ENCODE data around the gene PBLD.
"Not testable (repeated sequence)": the region's sequence is repeated elsewhere in the genome, so short reads cannot be mapped to it uniquely, and the experiment has no call there.

The PBLD gene

GRCh38 chr10:68330852-68331454 is 1.8 kb downstream of the PBLD start:
- DNase-seq (ENCODE audit: low read depth in 3 of 3), result no peak

- no peak for DNase-seq (ENCODE audit: low read depth in 3 of 3)
Measured at GRCh38 chr10:68329506-68329861, 3.2 kb downstream of the PBLD start.

- no peak for DNase-seq (ENCODE audit: low read depth in 3 of 3)
Measured at GRCh38 chr10:68327889-68328786, 4.6 kb downstream of the PBLD start.

DNA sequence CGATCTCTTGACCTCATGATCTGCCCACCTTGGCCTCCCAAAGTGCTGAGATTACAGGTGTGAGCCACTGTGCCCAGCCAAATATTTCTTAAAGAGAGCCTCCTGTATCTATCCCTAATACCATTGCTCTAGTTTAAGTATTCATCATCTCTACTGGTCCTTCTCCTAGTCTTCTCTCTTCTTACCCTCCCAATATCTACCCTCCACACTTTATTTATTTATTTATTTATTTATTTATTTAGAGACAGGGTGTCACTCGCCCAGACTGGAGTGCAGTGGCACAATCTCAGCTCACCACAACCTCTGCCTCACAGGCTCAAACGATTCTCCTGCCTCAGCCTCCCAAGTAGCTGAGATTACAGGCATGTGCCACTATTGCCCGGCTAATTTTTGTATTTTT is 8.3 kb downstream of the PBLD start:
- not testable (repeated sequence) for DNase-seq (ENCODE audit: low read depth in 3 of 3)

DNA sequence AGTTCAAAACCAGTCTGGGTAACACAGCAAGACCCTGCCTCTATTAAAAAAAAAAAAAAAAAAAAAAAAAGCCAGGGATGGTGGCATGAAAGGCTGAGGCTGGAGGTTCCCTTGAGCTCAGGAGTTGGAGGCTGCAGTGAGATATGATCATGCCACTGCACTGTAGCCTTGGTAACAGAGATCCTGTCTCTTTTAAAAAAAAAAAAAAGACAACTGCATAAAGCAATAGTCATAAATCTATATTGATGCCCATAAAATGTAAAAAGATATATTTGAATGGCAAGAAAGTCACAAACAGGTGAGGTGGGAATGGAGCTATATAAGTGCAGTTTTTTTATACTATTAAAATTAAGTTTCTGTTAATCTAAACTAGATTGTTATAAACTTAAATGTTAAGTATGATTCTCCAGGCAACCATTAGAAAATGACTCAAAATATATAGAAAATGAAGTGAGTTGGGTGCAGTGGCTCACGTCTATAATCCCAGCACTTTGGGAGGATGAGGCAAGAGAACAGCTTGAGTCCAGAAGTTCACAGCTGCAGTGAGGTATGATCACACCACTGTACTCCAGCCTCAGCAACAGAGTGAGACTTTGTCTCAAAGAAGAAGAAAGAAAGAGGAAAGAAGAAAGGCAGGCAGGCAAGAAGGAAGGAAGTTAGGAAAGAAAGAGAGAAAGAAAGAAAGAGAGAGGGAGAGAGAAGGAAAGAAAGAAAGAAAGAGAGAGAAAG is 14.2 kb downstream of the PBLD start:
- no peak for DNase-seq (ENCODE audit: low read depth in 3 of 3)

- DNase-seq (ENCODE audit: low read depth in 3 of 3), result no peak
Measured at GRCh38 chr10:68315582-68315981, 17.1 kb downstream of the PBLD start.

DNA sequence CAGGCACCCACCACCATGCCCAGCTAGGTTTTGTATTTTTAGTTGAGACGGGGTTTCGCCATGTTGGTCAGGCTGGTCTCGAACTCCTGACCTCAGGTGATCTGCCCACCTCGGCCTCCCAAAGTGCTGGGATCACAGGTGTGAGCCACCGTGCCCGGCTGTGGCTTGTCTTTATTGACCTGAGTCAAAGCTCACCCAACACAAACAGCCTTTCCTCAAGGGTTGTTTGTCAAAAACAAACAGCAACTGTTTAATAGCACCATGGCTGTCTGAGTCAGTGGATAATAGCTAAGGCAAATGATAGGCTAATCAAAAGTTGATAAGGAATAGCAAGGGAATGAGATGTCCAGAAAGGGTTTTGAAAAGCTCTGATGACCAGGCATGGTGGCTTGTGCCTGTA is 17.8 kb downstream of the PBLD start:
- not testable (repeated sequence) for DNase-seq (ENCODE audit: low read depth in 3 of 3)

- no peak for DNase-seq (ENCODE audit: low read depth in 3 of 3)
Measured at GRCh38 chr10:68310531-68310930, 22.2 kb downstream of the PBLD start.

DNA sequence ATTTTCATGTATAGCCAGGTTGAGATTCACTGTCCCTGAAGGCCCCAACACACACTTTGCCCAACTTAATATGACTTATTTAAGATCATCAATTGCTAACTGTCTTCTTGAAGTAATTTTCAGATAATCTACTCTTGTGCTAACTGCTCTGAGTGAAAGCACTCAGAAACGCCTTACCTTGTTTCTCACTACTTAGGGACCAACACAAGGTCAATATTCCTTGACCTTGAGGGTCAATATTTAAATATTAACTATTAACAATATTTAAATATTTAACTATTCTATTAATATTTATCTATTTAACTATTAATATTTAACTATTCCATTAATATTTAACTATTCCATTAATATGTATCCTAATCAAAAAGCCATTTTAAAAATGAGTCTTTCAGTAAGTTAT is 26.9 kb downstream of the PBLD start:
- DNase-seq (ENCODE audit: low read depth in 3 of 3), result no peak

DNA sequence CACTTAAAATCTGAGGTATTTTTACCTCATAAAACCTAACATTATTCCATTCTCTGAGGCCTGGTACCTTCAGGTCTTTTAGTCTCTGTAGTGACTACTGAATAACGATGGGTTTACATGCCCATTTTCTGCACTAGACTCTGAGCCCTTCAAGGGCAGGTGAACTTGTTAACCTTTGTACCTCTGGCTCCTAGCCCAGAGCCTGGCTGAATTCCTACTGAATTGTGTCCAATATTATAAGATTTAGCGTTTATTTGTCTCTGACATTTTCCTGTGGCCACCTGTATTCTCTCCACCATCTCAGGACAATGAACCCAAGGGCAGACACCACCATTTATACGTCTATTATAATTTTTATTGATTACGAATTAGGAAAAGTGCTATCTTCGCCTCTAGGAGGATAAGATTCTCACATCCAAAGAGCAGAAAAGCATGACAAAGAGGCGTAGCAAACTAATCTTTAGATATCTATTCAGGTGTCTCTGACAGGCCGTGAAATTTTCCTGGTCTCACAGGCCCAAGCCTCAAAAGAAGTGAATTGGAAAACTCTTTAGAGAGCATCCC is 28.8 kb downstream of the PBLD start:
- DNase-seq (ENCODE audit: low read depth in 3 of 3), result no peak

DNA sequence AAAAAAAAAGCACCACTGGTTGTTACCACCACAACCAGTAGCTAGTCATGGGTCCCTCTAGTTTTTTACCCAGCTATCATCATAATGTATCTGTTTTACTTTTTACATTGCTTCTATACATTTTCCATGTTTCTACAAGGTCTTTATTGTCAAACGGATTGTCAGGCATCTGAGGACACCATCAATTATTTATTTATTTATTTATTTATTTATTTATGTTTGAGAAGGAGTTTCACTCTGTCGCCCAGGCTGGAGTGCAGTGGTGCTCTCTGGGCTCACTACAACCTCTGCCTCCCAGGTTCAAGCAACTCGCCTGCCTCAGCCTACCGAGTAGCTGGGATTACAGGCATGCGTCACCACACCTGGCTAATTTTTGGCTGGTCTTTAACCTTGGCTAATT is 29.9 kb downstream of the PBLD start:
- no peak for DNase-seq (ENCODE audit: low read depth in 3 of 3)

GRCh38 chr10:68302503-68302823 is 30.3 kb downstream of the PBLD start:
- no peak for DNase-seq (ENCODE audit: low read depth in 3 of 3)

DNA sequence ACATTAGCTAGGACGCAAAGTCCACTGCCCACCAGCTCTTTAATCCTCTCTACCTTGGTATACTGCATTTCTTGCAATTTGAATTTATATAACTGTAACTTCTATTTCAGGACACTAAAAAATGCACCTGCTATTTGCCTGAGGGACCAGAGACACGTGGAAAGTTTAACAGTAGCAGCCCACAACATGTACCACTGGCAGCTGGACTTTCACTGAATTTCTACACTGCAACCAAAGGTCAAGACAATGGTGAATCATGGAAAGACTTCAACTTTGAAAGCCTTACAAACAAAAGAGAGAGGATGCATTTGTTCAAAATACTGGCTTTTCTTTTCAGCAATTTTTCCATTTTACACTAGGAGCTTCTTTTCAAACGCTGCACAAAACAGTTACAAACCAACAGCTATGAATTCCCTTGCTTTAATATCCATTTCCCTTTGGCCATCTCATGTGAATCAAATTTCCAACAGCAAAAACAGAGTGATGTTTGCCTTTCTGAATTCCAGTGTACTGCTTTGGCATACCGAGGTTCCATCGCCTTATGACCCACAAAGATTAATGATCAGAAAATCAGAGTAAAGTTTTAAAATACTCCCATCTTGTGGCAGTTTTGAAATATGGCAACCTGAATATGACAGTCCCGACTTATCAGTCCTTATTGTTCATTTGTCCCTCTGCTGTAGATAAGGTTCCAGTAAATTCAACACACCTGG is 30.8 kb downstream of the PBLD start:
- no peak for DNase-seq (ENCODE audit: low read depth in 3 of 3)

- no peak for DNase-seq (ENCODE audit: low read depth in 3 of 3)
Measured at GRCh38 chr10:68301301-68301700, 31.4 kb downstream of the PBLD start.

GRCh38 chr10:68296843-68297663 is 35.7 kb downstream of the PBLD start:
- no peak for DNase-seq (ENCODE audit: low read depth in 3 of 3)

- DNase-seq (ENCODE audit: low read depth in 3 of 3), result no peak
Measured at GRCh38 chr10:68290736-68291135, 42.0 kb downstream of the PBLD start.

GRCh38 chr10:68288717-68289116 is 44.0 kb downstream of the PBLD start:
- DNase-seq (ENCODE audit: low read depth in 3 of 3), result no peak

- no peak for DNase-seq (ENCODE audit: low read depth in 3 of 3)
Measured at GRCh38 chr10:68284062-68285001, 48.4 kb downstream of the PBLD start.

- no peak for DNase-seq (ENCODE audit: low read depth in 3 of 3)
Measured at GRCh38 chr10:68280758-68281157, 52.0 kb downstream of the PBLD start.
